Caco-2 (cell line): ENCODE data around the gene SPTLC2. TPM values are rescaled to one million over a fixed set of nuclear protein-coding genes. Genes with fewer than 3 reads are reported as not detected.
"Not testable (repeated sequence)": the region's sequence is repeated elsewhere in the genome, so short reads cannot be mapped to it uniquely, and the experiment has no call there.

Experiments
- Bru-seq: library from RNA; stranded (reverse); fragments of 400-500 nt; gene quantifications from one replicate; lab custom pipeline; 2021; lab: Mats Ljungman, UMichigan
- BruChase-seq, 2 experiments: library from RNA; stranded (reverse); fragments of 400-500 nt; gene quantifications; one replicate each; lab custom pipeline; 2021; lab: Mats Ljungman, UMichigan
- BruUV-seq: library from RNA; stranded (reverse); fragments of 400-500 nt; replicated peaks from 2 replicates; lab custom pipeline; 2021; lab: Mats Ljungman, UMichigan
- CTCF ChIA-PET: fragments of 300-600 bp; sonication (Branson Sonifier 250); formaldehyde crosslinking; loops from one replicate; lab custom pipeline; 2022; ENCODE audit warnings: antibody characterized with exemption; lab: Charles Lee
- POLR2A ChIA-PET: fragments of 300-600 bp; sonication (Branson Sonifier 250); formaldehyde crosslinking; loops from one replicate; lab custom pipeline; 2022; ENCODE audit warnings: antibody characterized with exemption; lab: Charles Lee
- DNase-seq, 2 experiments: peaks; one replicate each; pipeline versions ENCODE4 v3.0.0 to v3.0.0-alpha.2; 2020 to 2022
- H3K27me3 ChIP-seq: replicated peaks from 2 replicates; pipeline ENCODE4 v1.6.0; 2011; ENCODE audit warnings: low read length; ENCODE audit not compliant: control insufficient read depth, insufficient read depth
- H3K36me3 ChIP-seq: 2 replicates; pipeline ENCODE4 v1.5.1; 2011; ENCODE audit warnings: low read length; ENCODE audit not compliant: control insufficient read depth, insufficient read depth
- H3K4me1 ChIP-seq: fragments of 250-450 bp; sonication (Bioruptor Pico); 2 replicates; pipeline ENCODE4 v1.5.1; 2020; ENCODE audit warnings: mild to moderate bottlenecking
- H3K4me3 ChIP-seq: 2 replicates; pipeline ENCODE4 v1.5.1; 2011; ENCODE audit warnings: low read depth, mild to moderate bottlenecking, control low read depth, low read length
- H3K9me3 ChIP-seq: fragments of 250-450 bp; sonication (Bioruptor Pico); 2 replicates; pipeline ENCODE4 v1.5.1; 2020; ENCODE audit warnings: mild to moderate bottlenecking, moderate library complexity
- H3K27ac Mint-ChIP-seq: one replicate; pipeline ENCODE4 v1.8.0; 2022; ENCODE audit warnings: mixed read lengths; ENCODE audit not compliant: unreplicated experiment
- H3K27me3 Mint-ChIP-seq: one replicate; pipeline ENCODE4 v1.8.0; 2022; ENCODE audit warnings: mixed read lengths; ENCODE audit not compliant: insufficient read depth, unreplicated experiment
- H3K36me3 Mint-ChIP-seq: one replicate; pipeline ENCODE4 v1.8.0; 2022; ENCODE audit warnings: mild to moderate bottlenecking, mixed read lengths; ENCODE audit not compliant: insufficient read depth, unreplicated experiment
- H3K4me1 Mint-ChIP-seq: one replicate; pipeline ENCODE4 v1.8.0; 2022; ENCODE audit warnings: low read depth, mixed read lengths; ENCODE audit not compliant: unreplicated experiment
- H3K4me3 Mint-ChIP-seq: one replicate; pipeline ENCODE4 v1.8.0; 2022; ENCODE audit warnings: mild to moderate bottlenecking, moderate library complexity, mixed read lengths; ENCODE audit not compliant: unreplicated experiment
- H3K9me3 Mint-ChIP-seq: one replicate; pipeline ENCODE4 v1.8.0; 2022; ENCODE audit warnings: mixed read lengths; ENCODE audit not compliant: unreplicated experiment
- CTCF ChIP-seq, 2 experiments: fragments of 200-600 bp in 1 of 2; IDR thresholded peaks; 1 replicate in 1 of 2; 2 replicates in 1 of 2; pipeline versions ENCODE4 v1.5.1 to v1.8.0; 2011 to 2022; ENCODE audit warnings: antibody characterized with exemption in 1 of 2, control low read depth in 1 of 2, inconsistent platforms in 1 of 2, low read depth in 1 of 2, low read length in 1 of 2, mild to moderate bottlenecking in 1 of 2, moderate library complexity in 1 of 2; ENCODE audit not compliant: insufficient read depth in 1 of 2, severe bottlenecking in 1 of 2, unreplicated experiment in 1 of 2
- intact Hi-C: fragments of 100-400 bp; cut with micrococcal nuclease; formaldehyde crosslinking; loops from one replicate; pipeline ENCODE4 v1.10.0; 2022; ENCODE audit not compliant: unreplicated experiment
- long read RNA-seq: library from polyadenylated mRNA; stranded (forward); transcript quantifications from one replicate; pipeline ENCODE4 v2.0.0, GENCODE V29; 2022
- total RNA-seq: library from RNA; stranded (reverse); gene quantifications from 2 replicates; pipeline ENCODE4 v1.2.3, GENCODE V29; 2022

The SPTLC2 gene
- 45.8 and 49.6 TPM in 2 replicates for total RNA-seq
- percentile 81 among the genes with signal in this experiment for Bru-seq, nascent RNA
- percentile 80 among the genes with signal in this experiment for BruChase-seq, experiment 1, labeled RNA remaining after a 2-hour chase
- percentile 85 among the genes with signal in this experiment for BruChase-seq, experiment 2, labeled RNA remaining after a 6-hour chase
- long read RNA-seq, full-length matches to known transcripts: 49 of 67 reads
- long read RNA-seq, partial matches to known transcripts: 1 of 67 reads
- long read RNA-seq, other reads (novel, unspliced or antisense): 17 of 67 reads

DNA sequence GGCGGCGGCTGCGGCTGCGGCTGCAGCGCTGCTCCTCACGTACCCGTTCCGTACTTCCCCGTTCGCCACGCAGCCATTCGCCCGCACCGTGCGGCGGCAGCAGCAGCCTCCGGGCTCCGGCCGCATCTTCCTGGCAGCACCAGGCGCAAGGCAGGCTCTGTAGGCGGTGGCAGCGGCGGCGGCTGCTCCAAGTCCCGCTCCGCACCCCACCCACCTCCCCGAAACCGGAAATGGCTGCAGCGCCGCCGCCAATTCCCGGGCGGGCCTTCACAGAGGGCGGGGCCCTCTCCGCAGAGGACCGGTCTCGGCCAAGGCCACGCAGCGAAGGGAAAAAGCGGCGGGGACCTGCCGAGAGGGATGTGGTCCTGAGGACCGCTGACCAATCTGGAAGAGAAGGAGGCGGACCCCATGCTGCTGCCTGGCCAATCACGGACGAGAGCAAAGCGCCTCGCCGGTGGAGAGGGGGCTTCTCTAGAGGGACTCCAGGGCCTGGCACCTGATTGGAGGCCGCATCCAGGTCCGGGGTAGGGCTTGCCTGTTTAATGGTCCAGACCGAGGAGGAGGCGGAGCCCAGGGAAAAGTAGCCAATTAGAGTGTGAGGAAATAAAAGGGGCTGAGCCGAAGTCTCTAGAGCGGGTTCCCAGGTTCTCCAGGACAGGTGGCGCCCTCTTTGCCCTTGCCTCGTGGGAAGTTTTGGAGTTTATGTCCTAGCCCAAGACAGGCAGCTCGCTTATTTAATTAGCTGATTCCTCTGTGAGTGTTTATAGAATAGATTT is at the start of gene SPTLC2:
Gene SPTLC2 (minus strand): TSS at position 184 of the 776 bp plus-strand sequence. CDS start 58 bp downstream, at position 126.
- no peaks in the 10 kb centered on the region for H3K9me3 Mint-ChIP-seq
- H3K27me3 ChIP-seq: no peaks in the 10 kb centered on the region
- H3K9me3 ChIP-seq: no peaks in the 10 kb centered on the region
- peaks cover 30% of the 10 kb centered on the region for H3K4me1 Mint-ChIP-seq
- peak within 1 kb of the TSS; percentile 81 for H3K4me3 Mint-ChIP-seq
- no TSS peak for BruUV-seq
- H3K27me3 Mint-ChIP-seq: no peaks in the 10 kb centered on the region
- TF ChIP-seq CTCF (IDR thresholded peaks at IDR 0.05; ENCODE audit: insufficient read depth in 1 of 2, low read depth in 1 of 2, low read length in 1 of 2, severe bottlenecking in 1 of 2, unreplicated experiment in 1 of 2): peak; percentile 15 to 45
- no peaks in the 10 kb centered on the region for H3K36me3 ChIP-seq
- POLR2A ChIA-PET: interaction anchor here (1.0 kb wide), 1 partner anchor 12 kb away, joined by 7 read pairs; no protein-coding TSS in a partner anchor
- peaks cover 28% of the 10 kb centered on the region for H3K4me1 ChIP-seq
- H3K27ac Mint-ChIP-seq: peak within 1 kb of the TSS; percentile 74
- CTCF ChIA-PET: no interaction called here
- intact Hi-C loops: loop anchor here (5.0 kb wide), 2 partner anchors 91 to 159 kb away; partner anchors contain the start of genes AHSA1, ALKBH1, SLIRP and VIPAS39
- DNase-seq: peak; percentile 99 to 100
- H3K36me3 Mint-ChIP-seq: peaks cover 18% of the 10 kb centered on the region
- peak within 1 kb of the TSS; percentile 92 for H3K4me3 ChIP-seq

DNA sequence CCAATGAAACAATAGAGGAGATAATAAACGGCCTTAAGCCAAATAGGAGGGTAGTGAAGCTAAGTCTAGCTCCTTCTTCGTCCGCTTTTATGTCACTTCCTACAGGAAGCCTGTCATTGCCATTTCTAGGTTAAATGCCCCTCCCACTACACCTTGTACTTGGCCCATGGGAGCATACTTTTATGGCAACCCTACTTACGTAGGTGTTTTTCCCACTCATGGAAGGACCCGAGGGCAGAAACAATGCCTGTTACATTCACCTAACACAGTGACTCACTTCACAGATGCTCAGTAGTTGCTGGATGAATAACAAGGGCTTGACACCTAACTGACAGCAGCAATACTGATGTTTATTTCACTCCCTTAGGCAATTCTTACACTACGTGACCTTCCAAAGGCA is 46.9 kb upstream of the SPTLC2 start:
- no peak for TF ChIP-seq CTCF (IDR thresholded peaks at IDR 0.05; ENCODE audit: insufficient read depth in 1 of 2, low read depth in 1 of 2, low read length in 1 of 2, severe bottlenecking in 1 of 2, unreplicated experiment in 1 of 2)
- Mint-ChIP-seq H3K36me3 (no peaks in the 10 kb centered on the region), H3K27ac (no peak overlapping the region), H3K4me1 (no peaks in the 10 kb centered on the region), H3K9me3 (no peaks in the 10 kb centered on the region), H3K4me3 (no peak overlapping the region), H3K27me3 (no peaks in the 10 kb centered on the region)
- ChIA-PET POLR2A (no interaction called here), CTCF (no interaction called here)
- Histone ChIP-seq H3K4me1 (no peaks in the 10 kb centered on the region), H3K9me3 (no peaks in the 10 kb centered on the region), H3K27me3 (no peaks in the 10 kb centered on the region), H3K36me3 (no peaks in the 10 kb centered on the region), H3K4me3 (no peak overlapping the region)
- intact Hi-C loops: no loop called here
- no TSS peak for BruUV-seq
- DNase-seq: no peak

DNA sequence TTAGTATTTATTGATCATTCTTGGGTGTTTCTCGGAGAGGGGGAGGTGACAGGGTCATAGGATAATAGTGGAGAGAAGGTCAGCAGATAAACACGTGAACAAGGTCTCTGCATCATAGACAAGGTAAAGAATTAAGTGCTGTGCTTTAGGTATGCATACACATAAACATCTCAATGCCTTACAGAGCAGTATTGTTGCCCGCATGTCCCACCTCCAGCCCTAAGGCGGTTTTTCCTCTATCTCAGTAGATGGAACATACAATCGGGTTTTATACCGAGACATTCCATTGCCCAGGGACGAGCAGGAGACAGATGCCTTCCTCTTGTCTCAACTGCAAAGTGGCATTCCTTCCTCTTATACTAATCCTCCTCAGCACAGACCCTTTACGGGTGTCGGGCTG is 45.1 kb upstream of the SPTLC2 start:
- H3K4me3 ChIP-seq, H3K4me1 ChIP-seq, BruUV-seq, intact Hi-C loops, DNase-seq, POLR2A ChIA-PET, H3K4me1 Mint-ChIP-seq, H3K4me3 Mint-ChIP-seq, H3K36me3 Mint-ChIP-seq, CTCF ChIA-PET, H3K36me3 ChIP-seq, H3K27ac Mint-ChIP-seq, H3K27me3 ChIP-seq, H3K9me3 ChIP-seq, H3K27me3 Mint-ChIP-seq, H3K9me3 Mint-ChIP-seq: not testable (repeated sequence)
